MM.1S (cell line): ENCODE results near the gene PATJ.

Source experiments
- DNase-seq: peaks from one replicate; pipeline ENCODE4 v3.0.0-alpha.2; 2015
- H2AFZ ChIP-seq: fragments of 300-600 bp; sonication (generic); 2 replicates; pipeline ENCODE4 v1.6.0; 2016; ENCODE audit warnings: antibody characterized with exemption, low read length
- H3F3A ChIP-seq: fragments of 300-600 bp; sonication (generic); 2 replicates; pipeline ENCODE4 v1.6.1; 2016; ENCODE audit warnings: mild to moderate bottlenecking, antibody characterized with exemption, low read length, moderate library complexity, mixed read lengths; ENCODE audit not compliant: insufficient read depth
- H3K27ac ChIP-seq: fragments of 300-600 bp; sonication (generic); 2 replicates; pipeline ENCODE4 v1.5.1; 2016; ENCODE audit warnings: mild to moderate bottlenecking, low read length
- H3K27me3 ChIP-seq: fragments of 300-600 bp; sonication (generic); replicated peaks from 2 replicates; pipeline ENCODE4 v1.6.0; 2016; ENCODE audit warnings: low read length; ENCODE audit not compliant: insufficient read depth
- H3K36me3 ChIP-seq: fragments of 300-600 bp; sonication (generic); replicated peaks from 2 replicates; pipeline ENCODE4 v1.6.1; 2016; ENCODE audit warnings: mild to moderate bottlenecking, low read length, mixed read lengths; ENCODE audit not compliant: insufficient read depth
- H3K4me1 ChIP-seq: fragments of 300-600 bp; sonication (generic); 2 replicates; pipeline ENCODE4 v1.6.1; 2016; ENCODE audit warnings: low read length, mixed read lengths
- H3K4me2 ChIP-seq: fragments of 300-600 bp; sonication (generic); 2 replicates; pipeline ENCODE4 v1.6.0; 2016; ENCODE audit warnings: low read depth, low read length
- H3K4me3 ChIP-seq: fragments of 300-600 bp; sonication (generic); 2 replicates; pipeline ENCODE4 v1.5.1; 2016; ENCODE audit warnings: low read length, mixed read lengths
- H3K79me2 ChIP-seq: fragments of 300-600 bp; sonication (generic); 2 replicates; pipeline ENCODE4 v1.6.1; 2016; ENCODE audit warnings: mixed run types, low read length, mixed read lengths
- H3K9ac ChIP-seq: fragments of 300-600 bp; sonication (generic); 2 replicates; pipeline ENCODE4 v1.6.1; 2016; ENCODE audit warnings: low read length, mixed read lengths
- H3K9me2 ChIP-seq: fragments of 300-600 bp; sonication (generic); replicated peaks from 2 replicates; pipeline ENCODE4 v1.6.1; 2016; ENCODE audit warnings: mild to moderate bottlenecking, low read length, mixed read lengths; ENCODE audit not compliant: insufficient read depth
- H3K9me3 ChIP-seq: fragments of 300-600 bp; sonication (generic); replicated peaks from 2 replicates; pipeline ENCODE4 v1.6.1; 2016; ENCODE audit warnings: mild to moderate bottlenecking, low read length, mixed read lengths; ENCODE audit not compliant: insufficient read depth
- H4K20me1 ChIP-seq: fragments of 300-600 bp; sonication (generic); 2 replicates; pipeline ENCODE4 v1.6.1; 2016; ENCODE audit warnings: mild to moderate bottlenecking, low read length, moderate library complexity, mixed read lengths; ENCODE audit not compliant: insufficient read depth
- CTCF ChIP-seq: fragments of 300-600 bp; sonication (generic); IDR thresholded peaks from 2 replicates; pipeline ENCODE4 v1.5.1; 2016; ENCODE audit warnings: antibody characterized with exemption, low read length, mixed read lengths
- EZH2 ChIP-seq: fragments of 300-600 bp; sonication (generic); optimal IDR thresholded peaks from 2 replicates; pipeline ENCODE3; 2017; ENCODE audit warnings: low read depth, mild to moderate bottlenecking, antibody characterized with exemption, low read length, mixed read lengths
- EZH2phosphoT487 ChIP-seq: fragments of 300-600 bp; sonication (generic); IDR thresholded peaks from 2 replicates; pipeline ENCODE4 v1.6.1; 2018; ENCODE audit warnings: antibody characterized with exemption, low read length

The PATJ gene

GRCh38 chr1:61895175-61895574, 152.9 kb downstream of the PATJ start:
- no peak for TF ChIP-seq CTCF

GRCh38 chr1:61898658-61899057, 156.4 kb downstream of the PATJ start:
- Histone ChIP-seq H3K27ac (no peak overlapping the region), H3K4me3 (no peak overlapping the region), H3K9me2 (no peaks in the 10 kb centered on the region), H3K9ac (no peak overlapping the region), H3K36me3 (no peaks in the 10 kb centered on the region), H4K20me1 (no peaks in the 10 kb centered on the region), H2AFZ (no peak overlapping the region), H3K9me3 (no peaks in the 10 kb centered on the region), H3F3A (no peaks in the 10 kb centered on the region), H3K79me2 (no peaks in the 10 kb centered on the region), H3K4me1 (no peaks in the 10 kb centered on the region), H3K4me2 (no peak overlapping the region), H3K27me3 (no peaks in the 10 kb centered on the region)
- TF ChIP-seq CTCF: no peak
- TF ChIP-seq EZH2: no peak
- no peak for TF ChIP-seq EZH2phosphoT487
- DNase-seq: no peak

More at GRCh38 chr1:61895175-61895574, 152.9 kb downstream of the PATJ start:
- DNase-seq: no peak
- Histone ChIP-seq H3K27ac (no peak overlapping the region), H3K4me2 (no peak overlapping the region), H3K79me2 (no peaks in the 10 kb centered on the region), H3K9me3 (no peaks in the 10 kb centered on the region), H3K36me3 (no peaks in the 10 kb centered on the region), H3K9me2 (no peaks in the 10 kb centered on the region), H3F3A (no peaks in the 10 kb centered on the region), H2AFZ (no peak overlapping the region), H3K9ac (no peak overlapping the region), H3K4me3 (no peak overlapping the region), H3K27me3 (no peaks in the 10 kb centered on the region), H4K20me1 (no peaks in the 10 kb centered on the region), H3K4me1 (no peaks in the 10 kb centered on the region)

DNA sequence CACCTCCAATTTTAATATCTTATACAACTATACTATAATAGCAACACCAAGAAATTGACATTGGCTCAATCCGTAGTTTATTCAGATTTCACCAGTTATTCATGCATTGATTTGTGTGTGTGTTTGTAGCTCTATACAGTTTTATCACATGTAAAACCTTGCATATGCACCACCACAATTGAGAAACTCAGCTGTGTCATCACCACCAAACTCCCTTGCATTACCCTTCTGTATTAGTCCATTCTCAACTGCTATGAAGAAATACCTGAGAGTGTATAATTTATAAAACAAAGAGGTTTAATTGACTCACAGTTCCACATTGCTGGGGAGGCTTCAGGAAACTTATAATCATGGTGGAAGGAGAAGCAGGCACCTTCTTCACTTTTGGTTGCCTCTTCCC, 162.1 kb downstream of the PATJ start:
- no peak for DNase-seq
- TF ChIP-seq EZH2: no peak
- TF ChIP-seq EZH2phosphoT487: no peak
- no peak for TF ChIP-seq CTCF
- no peaks in the 10 kb centered on the region for H3K9me2 ChIP-seq

DNA sequence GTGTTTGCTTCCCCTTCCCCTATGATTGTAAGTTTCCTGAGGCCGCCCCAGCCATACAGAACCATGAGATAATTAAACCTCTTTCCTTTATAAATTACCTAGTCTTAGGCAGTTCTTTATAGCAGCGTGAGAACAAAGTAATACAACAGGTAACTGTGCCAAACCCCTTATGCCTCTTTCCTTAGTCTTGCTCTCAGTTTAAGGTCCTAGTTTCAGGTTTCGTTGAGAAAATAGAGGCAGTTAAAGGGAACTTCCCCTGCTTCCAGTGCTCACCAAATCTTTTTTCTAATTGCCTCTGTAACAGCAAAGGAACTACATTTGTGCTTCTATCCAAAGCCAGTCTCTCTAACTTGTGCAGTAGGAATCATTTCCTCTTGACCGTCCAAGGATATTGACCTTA, 164.8 kb downstream of the PATJ start:
- Histone ChIP-seq H3K27me3 (no peaks in the 10 kb centered on the region), H3K9me3 (no peaks in the 10 kb centered on the region), H3K36me3 (no peaks in the 10 kb centered on the region), H3K9me2 (no peaks in the 10 kb centered on the region), H2AFZ (no peak overlapping the region), H3K4me2 (no peak overlapping the region), H4K20me1 (no peaks in the 10 kb centered on the region), H3K79me2 (no peaks in the 10 kb centered on the region), H3K9ac (no peak overlapping the region), H3K4me1 (no peaks in the 10 kb centered on the region), H3F3A (no peaks in the 10 kb centered on the region), H3K4me3 (no peak overlapping the region), H3K27ac (no peak overlapping the region)
- DNase-seq: no peak
- TF ChIP-seq EZH2phosphoT487: no peak
- TF ChIP-seq CTCF: no peak
- no peak for TF ChIP-seq EZH2

More for the DNA sequence above, 162.1 kb downstream of the PATJ start:
- Histone ChIP-seq H2AFZ (no peak overlapping the region), H3K27ac (no peak overlapping the region), H3K9ac (no peak overlapping the region), H3F3A (no peaks in the 10 kb centered on the region), H3K36me3 (no peaks in the 10 kb centered on the region), H3K4me3 (no peak overlapping the region), H3K4me1 (no peaks in the 10 kb centered on the region), H3K27me3 (no peaks in the 10 kb centered on the region), H3K9me3 (no peaks in the 10 kb centered on the region), H3K79me2 (no peaks in the 10 kb centered on the region), H3K4me2 (no peak overlapping the region), H4K20me1 (no peaks in the 10 kb centered on the region)
